ENCODE measurements around the gene PCDHA6.
"Not testable (repeated sequence)": the region's sequence is repeated elsewhere in the genome, so short reads cannot be mapped to it uniquely, and the experiment has no call there.

PCDHA6 gene

GRCh38 chr5:140868721-140869554, 41.2 kb downstream of the PCDHA6 start, which contains the start of gene PCDHA11:
TSS of gene PCDHA11 (plus strand) at chr5:140868957. CDS start at chr5:140869104, 147 bp downstream.
- Histone ChIP-seq H3K4me3 (ENCODE audit: insufficient read depth, low read depth, low read length) (peak within 1 kb of the TSS; percentile 66), H3K9me3 (ENCODE audit: control insufficient read depth, low read length) (no peaks in the 10 kb centered on the region), H3K36me3 (ENCODE audit: control insufficient read depth, insufficient read depth, low read length) (peaks cover 10% of the 10 kb centered on the region), H3K27me3 (ENCODE audit: control insufficient read depth, insufficient read depth, low read length, poor library complexity, severe bottlenecking) (no peaks in the 10 kb centered on the region), H3K27ac (ENCODE audit: insufficient read depth, low read depth, low read length, poor library complexity, severe bottlenecking) (no peak within 1 kb of the TSS), H3K4me1 (ENCODE audit: control insufficient read depth, insufficient read depth, low read length) (no peaks in the 10 kb centered on the region)
- 40 to 42% methylated on average over 40 of the region's 41 CpGs for WGBS, 2 experiments

GRCh38 chr5:140869555-140869886, 41.8 kb downstream of the PCDHA6 start:
- no peaks in the 10 kb centered on the region for H3K27me3 ChIP-seq (ENCODE audit: control insufficient read depth, insufficient read depth, low read length, poor library complexity, severe bottlenecking)
- no peak overlapping the region for H3K27ac ChIP-seq (ENCODE audit: insufficient read depth, low read depth, low read length, poor library complexity, severe bottlenecking)
- no peaks in the 10 kb centered on the region for H3K4me1 ChIP-seq (ENCODE audit: control insufficient read depth, insufficient read depth, low read length)
- H3K36me3 ChIP-seq (ENCODE audit: control insufficient read depth, insufficient read depth, low read length): peaks cover 10% of the 10 kb centered on the region
- peak overlapping the region; percentile 66 for H3K4me3 ChIP-seq (ENCODE audit: insufficient read depth, low read depth, low read length)
- H3K9me3 ChIP-seq (ENCODE audit: control insufficient read depth, low read length): no peaks in the 10 kb centered on the region
- 89 to 92% methylated on average over 5 of the region's 5 CpGs for WGBS, 2 experiments

GRCh38 chr5:140870221-140871201, 42.8 kb downstream of the PCDHA6 start:
- Histone ChIP-seq H3K27me3 (ENCODE audit: control insufficient read depth, insufficient read depth, low read length, poor library complexity, severe bottlenecking) (no peaks in the 10 kb centered on the region), H3K4me1 (ENCODE audit: control insufficient read depth, insufficient read depth, low read length) (no peaks in the 10 kb centered on the region), H3K9me3 (ENCODE audit: control insufficient read depth, low read length) (no peaks in the 10 kb centered on the region), H3K4me3 (ENCODE audit: insufficient read depth, low read depth, low read length) (no peak overlapping the region), H3K27ac (ENCODE audit: insufficient read depth, low read depth, low read length, poor library complexity, severe bottlenecking) (no peak overlapping the region), H3K36me3 (ENCODE audit: control insufficient read depth, insufficient read depth, low read length) (peaks cover 10% of the 10 kb centered on the region)
- WGBS, 2 experiments: 97% methylated on average over 114 of the region's 114 CpGs

DNA sequence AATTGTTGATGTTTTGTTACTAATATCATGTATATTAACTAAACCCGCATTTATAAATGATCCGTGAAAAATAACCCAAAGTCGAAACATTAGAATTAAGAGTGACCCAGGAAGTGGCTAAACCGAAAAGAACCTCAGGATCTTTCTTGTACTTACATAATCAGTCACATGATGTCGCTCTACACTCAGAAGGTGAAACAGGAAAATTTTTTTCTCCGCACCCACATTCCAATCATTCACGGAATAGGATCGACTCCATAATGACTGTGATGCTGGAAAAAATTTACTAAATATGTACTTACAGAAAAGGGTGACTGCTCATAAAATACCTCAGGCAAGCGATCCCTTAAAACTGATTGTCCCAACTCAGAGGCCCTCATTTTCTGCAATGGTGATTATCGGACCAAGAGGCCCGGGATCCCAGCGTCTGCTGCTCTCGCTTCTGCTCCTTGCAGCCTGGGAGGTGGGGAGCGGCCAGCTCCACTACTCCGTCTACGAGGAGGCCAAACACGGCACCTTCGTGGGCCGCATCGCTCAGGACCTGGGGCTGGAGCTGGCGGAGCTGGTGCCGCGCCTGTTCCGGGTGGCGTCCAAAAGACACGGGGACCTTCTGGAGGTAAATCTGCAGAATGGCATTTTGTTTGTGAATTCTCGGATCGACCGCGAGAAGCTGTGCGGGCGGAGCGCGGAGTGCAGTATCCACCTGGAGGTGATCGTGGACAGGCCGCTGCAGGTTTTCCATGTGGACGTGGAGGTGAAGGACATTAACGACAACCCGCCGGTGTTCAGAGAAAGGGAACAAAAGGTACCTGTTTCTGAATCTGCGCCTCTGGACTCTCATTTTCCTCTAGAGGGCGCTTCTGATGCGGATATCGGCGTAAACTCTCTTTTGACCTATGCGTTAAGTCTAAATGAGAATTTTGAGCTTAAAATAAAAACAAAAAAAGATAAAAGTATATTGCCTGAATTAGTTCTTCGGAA, 47.6 kb downstream of the PCDHA6 start, which contains the start of gene PCDHA12:
Gene PCDHA12, plus strand, starts transcription at position 224 of the 981 bp plus-strand sequence. Its CDS starts 165 bp downstream, at position 389.
- 76 to 78% methylated on average over 43 to 47 of the region's 47 CpGs for WGBS, 2 experiments
- H3K4me3 ChIP-seq (ENCODE audit: insufficient read depth, low read depth, low read length): peak within 1 kb of the TSS; percentile 52

GRCh38 chr5:140876541-140877261, 48.9 kb downstream of the PCDHA6 start:
- not testable (repeated sequence) for H3K27ac ChIP-seq (ENCODE audit: insufficient read depth, low read depth, low read length, poor library complexity, severe bottlenecking); H3K4me1 ChIP-seq (ENCODE audit: control insufficient read depth, insufficient read depth, low read length); H3K4me3 ChIP-seq (ENCODE audit: insufficient read depth, low read depth, low read length); H3K9me3 ChIP-seq (ENCODE audit: control insufficient read depth, low read length); H3K27me3 ChIP-seq (ENCODE audit: control insufficient read depth, insufficient read depth, low read length, poor library complexity, severe bottlenecking)
- 96 to 97% methylated on average over 80 of the region's 80 CpGs for WGBS, 2 experiments
- peaks cover 11% of the 10 kb centered on the region for H3K36me3 ChIP-seq (ENCODE audit: control insufficient read depth, insufficient read depth, low read length)

More for the DNA sequence above, 47.6 kb downstream of the PCDHA6 start, which contains the start of gene PCDHA12:
- Histone ChIP-seq H3K4me1 (ENCODE audit: control insufficient read depth, insufficient read depth, low read length) (no peaks in the 10 kb centered on the region), H3K36me3 (ENCODE audit: control insufficient read depth, insufficient read depth, low read length) (peaks cover 18% of the 10 kb centered on the region), H3K9me3 (ENCODE audit: control insufficient read depth, low read length) (no peaks in the 10 kb centered on the region), H3K27ac (ENCODE audit: insufficient read depth, low read depth, low read length, poor library complexity, severe bottlenecking) (no peak within 1 kb of the TSS), H3K27me3 (ENCODE audit: control insufficient read depth, insufficient read depth, low read length, poor library complexity, severe bottlenecking) (no peaks in the 10 kb centered on the region)

- Histone ChIP-seq H3K27me3 (ENCODE audit: control insufficient read depth, insufficient read depth, low read length, poor library complexity, severe bottlenecking) (no peaks in the 10 kb centered on the region), H3K27ac (ENCODE audit: insufficient read depth, low read depth, low read length, poor library complexity, severe bottlenecking) (no peak overlapping the region), H3K4me3 (ENCODE audit: insufficient read depth, low read depth, low read length) (no peak overlapping the region), H3K9me3 (ENCODE audit: control insufficient read depth, low read length) (no peaks in the 10 kb centered on the region), H3K4me1 (ENCODE audit: control insufficient read depth, insufficient read depth, low read length) (no peaks in the 10 kb centered on the region), H3K36me3 (ENCODE audit: control insufficient read depth, insufficient read depth, low read length) (peaks cover 11% of the 10 kb centered on the region)
- 97% methylated on average over 37 of the region's 37 CpGs for WGBS, 2 experiments
Measured at GRCh38 chr5:140877262-140877581, 49.5 kb downstream of the PCDHA6 start.
